ENCODE results near the gene RAB8B. TPM values are rescaled to one million over a fixed set of nuclear protein-coding genes. Genes with fewer than 3 reads are reported as not detected.
A peak's percentile ranks its signal among the peaks of the same experiment; 100 is the strongest.

The RAB8B gene
- total RNA-seq, 2 donors from 2014 or later: 55.2 to 64.1 TPM

DNA sequence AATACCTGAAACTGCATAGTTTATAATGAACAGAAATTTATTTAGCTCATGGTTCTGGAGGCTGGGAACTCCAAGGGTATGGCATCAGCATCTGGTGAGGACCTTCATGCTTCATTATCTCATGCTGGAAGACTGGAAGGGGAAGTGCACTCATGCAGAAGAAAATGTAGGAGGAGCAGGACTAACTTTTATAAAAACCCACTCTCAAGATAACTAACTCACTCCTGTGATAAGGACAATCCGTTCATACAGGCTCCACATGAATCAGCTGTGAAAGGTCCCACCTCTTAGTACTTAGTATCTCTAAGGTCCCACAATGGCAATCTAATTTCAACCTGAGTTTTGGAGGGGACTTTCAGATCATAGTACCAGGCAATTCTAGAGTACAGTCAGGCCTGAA lies 54.4 kb downstream of the RAB8B start:
- H3K27me3 ChIP-seq (replicated peaks; ENCODE audit: insufficient read depth): no peaks in the 10 kb centered on the region
- H3K4me3 ChIP-seq: no peak overlapping the region
- peak overlapping the region in 1 of 2 donors; percentile 47 for H3K27ac ChIP-seq
- no peaks in the 10 kb centered on the region for H3K9me3 ChIP-seq
- DNase-seq (ENCODE audit: low spot score): no peak
- no peak for TF ChIP-seq CTCF (IDR thresholded peaks at IDR 0.05)
- no peak for ATAC-seq (ENCODE audit: insufficient number of reproducible peaks, low FRiP score, low read depth)
- peaks cover 24 to 48% of the 10 kb centered on the region in 2 donors for H3K4me1 ChIP-seq (ENCODE audit: control insufficient read depth in 1 of 2, low read depth in 2 of 2)
- H3K36me3 ChIP-seq: no peaks in the 10 kb centered on the region

DNA sequence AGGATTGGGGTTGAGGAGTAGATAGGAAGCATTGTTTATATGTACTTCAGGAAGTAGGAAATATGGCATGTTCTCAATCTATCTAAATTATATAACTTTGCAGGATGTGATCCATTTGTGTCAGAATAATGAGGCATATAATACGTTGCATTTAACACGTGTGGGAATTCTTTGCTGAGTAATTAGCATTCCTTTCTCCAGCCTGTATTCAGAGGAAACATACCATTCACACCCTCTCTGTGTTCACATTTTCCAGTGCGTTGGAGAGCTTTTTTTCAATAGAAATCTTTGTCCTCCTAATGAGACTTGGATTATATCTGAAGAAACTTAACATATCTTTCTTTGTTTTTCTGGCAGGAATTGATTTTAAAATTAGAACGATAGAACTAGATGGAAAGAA lies 55.0 kb downstream of the RAB8B start:
- no peak for TF ChIP-seq CTCF (IDR thresholded peaks at IDR 0.05)

DNA sequence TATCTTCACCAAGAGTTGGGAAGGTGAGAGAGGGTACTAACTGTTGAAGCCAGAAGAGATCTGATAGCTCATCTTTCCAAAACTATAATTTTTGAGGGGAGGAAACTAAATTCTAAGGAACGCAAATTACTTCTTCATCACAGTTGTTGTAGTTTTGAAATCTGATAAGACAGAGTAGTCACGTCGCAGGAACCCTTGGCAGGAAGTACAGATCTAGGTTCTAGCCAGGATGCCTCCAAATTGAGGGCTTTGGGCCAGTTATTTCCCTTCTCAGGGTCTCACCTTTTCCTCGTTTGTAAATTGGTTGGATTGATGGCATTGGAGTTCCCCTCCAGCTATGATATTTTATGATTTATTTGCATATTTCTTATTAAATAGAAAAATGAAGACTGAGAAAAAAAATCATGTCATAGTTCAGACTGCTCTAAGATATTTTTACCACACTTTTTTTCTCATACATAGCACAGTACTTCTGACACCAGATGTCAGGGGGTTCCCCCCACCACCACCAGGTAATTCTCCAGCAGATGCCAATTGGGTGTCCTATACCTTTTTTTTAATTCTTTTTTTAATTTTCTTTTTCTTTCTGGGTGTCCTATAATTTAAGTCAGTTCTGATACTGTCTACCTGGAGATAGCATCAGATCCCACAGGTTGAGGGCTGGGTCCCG lies 55.7 kb downstream of the RAB8B start:
- H3K27ac ChIP-seq: peak overlapping the region; percentile 10 to 47
- no peak for ATAC-seq (ENCODE audit: insufficient number of reproducible peaks, low FRiP score, low read depth)
- no peaks in the 10 kb centered on the region for H3K36me3 ChIP-seq
- DNase-seq (ENCODE audit: low spot score): no peak
- no peaks in the 10 kb centered on the region for H3K9me3 ChIP-seq
- no peak overlapping the region for H3K4me3 ChIP-seq
- no peaks in the 10 kb centered on the region for H3K27me3 ChIP-seq (replicated peaks; ENCODE audit: insufficient read depth)
- TF ChIP-seq CTCF (IDR thresholded peaks at IDR 0.05): no peak
- peaks cover 17 to 44% of the 10 kb centered on the region in 2 donors for H3K4me1 ChIP-seq (ENCODE audit: control insufficient read depth in 1 of 2, low read depth in 2 of 2)

More for the DNA sequence above, 55.0 kb downstream of the RAB8B start:
- no peaks in the 10 kb centered on the region for H3K36me3 ChIP-seq
- H3K4me3 ChIP-seq: no peak overlapping the region
- H3K27me3 ChIP-seq (replicated peaks; ENCODE audit: insufficient read depth): no peaks in the 10 kb centered on the region
- DNase-seq (ENCODE audit: low spot score) (no peak), ATAC-seq (ENCODE audit: insufficient number of reproducible peaks, low FRiP score, low read depth) (no peak)
- H3K4me1 ChIP-seq (ENCODE audit: control insufficient read depth in 1 of 2, low read depth in 2 of 2): peaks cover 18 to 44% of the 10 kb centered on the region in 2 donors
- no peaks in the 10 kb centered on the region for H3K9me3 ChIP-seq
- peak overlapping the region; percentile 10 to 47 for H3K27ac ChIP-seq

DNA sequence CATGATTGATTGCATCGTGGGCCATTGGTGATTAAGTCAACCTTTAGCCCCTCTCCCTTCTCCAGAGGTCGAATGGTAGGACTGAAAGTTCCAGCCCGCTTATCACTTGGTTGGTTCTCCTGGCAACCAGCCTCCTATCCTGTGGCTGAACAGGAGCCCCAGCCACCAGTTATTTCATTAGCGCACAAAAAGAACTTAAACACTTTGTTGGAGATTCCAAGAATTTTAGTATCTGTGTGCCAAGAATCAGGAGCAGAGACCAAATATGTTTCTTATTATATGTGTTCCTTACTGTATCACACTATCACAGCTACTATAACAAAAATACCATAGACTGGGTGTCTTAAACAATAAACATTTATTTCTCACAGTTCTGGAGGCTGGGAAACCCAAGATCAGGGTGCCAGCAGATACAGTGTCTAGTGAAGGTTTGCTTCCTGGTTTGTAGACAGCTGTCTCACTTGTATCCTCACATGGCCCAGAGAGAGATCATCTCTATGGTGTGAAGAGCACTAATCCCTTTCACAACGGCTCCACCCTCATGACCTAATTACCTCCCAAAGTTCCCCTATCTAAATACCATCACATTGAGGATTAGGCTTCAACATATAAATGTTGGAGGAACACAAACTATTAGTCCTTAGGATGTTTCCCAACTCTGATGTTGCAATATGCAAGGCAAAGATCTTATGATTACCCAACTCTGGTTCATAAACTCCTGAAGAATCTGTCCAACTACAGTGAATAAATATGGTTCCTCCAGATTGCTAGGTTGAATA lies 57.5 kb downstream of the RAB8B start:
- Histone ChIP-seq H3K36me3 (no peaks in the 10 kb centered on the region), H3K4me3 (no peak overlapping the region), H3K4me1 (ENCODE audit: control insufficient read depth in 1 of 2, low read depth in 2 of 2) (peaks cover 17 to 44% of the 10 kb centered on the region in 2 donors), H3K9me3 (no peaks in the 10 kb centered on the region), H3K27me3 (replicated peaks; ENCODE audit: insufficient read depth) (no peaks in the 10 kb centered on the region), H3K27ac (peak overlapping the region in 1 of 2 donors; percentile 21)
- no peak for TF ChIP-seq CTCF (IDR thresholded peaks at IDR 0.05)
- ATAC-seq (ENCODE audit: insufficient number of reproducible peaks, low FRiP score, low read depth) (peak; percentile 64), DNase-seq (ENCODE audit: low spot score) (no peak)

GRCh38 chr15:63250312-63250965 lies 61.0 kb downstream of the RAB8B start:
- no peak overlapping the region for H3K27ac ChIP-seq
- H3K27me3 ChIP-seq (replicated peaks; ENCODE audit: insufficient read depth): no peaks in the 10 kb centered on the region
- no peak for TF ChIP-seq CTCF (IDR thresholded peaks at IDR 0.05)
- no peaks in the 10 kb centered on the region for H3K36me3 ChIP-seq
- H3K4me1 ChIP-seq (ENCODE audit: control insufficient read depth in 1 of 2, low read depth in 2 of 2): peaks cover 10 to 14% of the 10 kb centered on the region in 2 donors
- ATAC-seq (ENCODE audit: insufficient number of reproducible peaks, low FRiP score, low read depth): no peak
- no peak overlapping the region for H3K4me3 ChIP-seq
- DNase-seq (ENCODE audit: low spot score): no peak
- H3K9me3 ChIP-seq: no peaks in the 10 kb centered on the region

All from thoracic aorta (tissue), 2 donors.